Endodermal cell (in vitro differentiated cells): ENCODE results near the gene DYRK3. TPM values are rescaled to one million over a fixed set of nuclear protein-coding genes. Genes with fewer than 3 reads are reported as not detected.

Experiments used
- DNase-seq: peaks from one replicate; pipeline ENCODE4 v3.0.0-alpha.2; 2017
- H3K27ac ChIP-seq: 2 replicates; pipeline ENCODE4 v1.5.1; 2013; ENCODE audit warnings: mild to moderate bottlenecking, low read depth, low read length, moderate library complexity
- H3K27me3 ChIP-seq: 2 replicates; pipeline ENCODE4 v1.6.1; 2013; ENCODE audit warnings: mild to moderate bottlenecking, low read length, moderate library complexity; ENCODE audit not compliant: insufficient read depth, control insufficient read depth, poor library complexity, severe bottlenecking
- H3K36me3 ChIP-seq: 2 replicates; pipeline ENCODE4 v1.7.0; 2013; ENCODE audit warnings: mild to moderate bottlenecking, low read length, moderate library complexity; ENCODE audit not compliant: control insufficient read depth, insufficient read depth
- H3K4me1 ChIP-seq: one replicate; pipeline ENCODE4 v1.7.0; 2013; ENCODE audit warnings: low read length; ENCODE audit not compliant: control insufficient read depth, insufficient read depth
- H3K4me3 ChIP-seq: 2 replicates; pipeline ENCODE4 v1.5.1; 2013; ENCODE audit warnings: mild to moderate bottlenecking, low read length, moderate library complexity
- H3K9ac ChIP-seq: 2 replicates; pipeline ENCODE4 v1.6.1; 2013; ENCODE audit warnings: mild to moderate bottlenecking, low read length, moderate library complexity; ENCODE audit not compliant: poor library complexity, severe bottlenecking; ENCODE audit errors: extremely low read depth
- H3K9me3 ChIP-seq: 2 replicates; pipeline ENCODE4 v1.6.1; 2013; ENCODE audit warnings: mild to moderate bottlenecking, low read length, moderate library complexity; ENCODE audit not compliant: control insufficient read depth
- H3K27ac Mint-ChIP-seq: 2 replicates; pipeline ENCODE4 v1.8.0; 2020; ENCODE audit warnings: mixed read lengths
- H3K27me3 Mint-ChIP-seq: 2 replicates; pipeline ENCODE4 v1.8.0; 2021; ENCODE audit warnings: mild to moderate bottlenecking, mixed read lengths; ENCODE audit not compliant: insufficient read depth
- H3K36me3 Mint-ChIP-seq: 2 replicates; pipeline ENCODE4 v1.8.0; 2020; ENCODE audit warnings: low read depth, mixed read lengths
- H3K4me1 Mint-ChIP-seq: 2 replicates; pipeline ENCODE4 v1.8.0; 2020; ENCODE audit warnings: mixed read lengths
- H3K4me3 Mint-ChIP-seq: 2 replicates; pipeline ENCODE4 v1.8.0; 2020; ENCODE audit warnings: mild to moderate bottlenecking, moderate library complexity, mixed read lengths
- H3K9me3 Mint-ChIP-seq: 2 replicates; pipeline ENCODE4 v1.8.0; 2020; ENCODE audit warnings: mild to moderate bottlenecking, mixed read lengths
- CTCF ChIP-seq: fragments of 200-600 bp; sonication (generic); conservative IDR thresholded peaks from 2 replicates; pipeline ENCODE4 v1.5.0; 2021; ENCODE audit warnings: antibody characterized with exemption, mild to moderate bottlenecking
- WGBS, 2 experiments: methylation state at CpG; one replicate each; pipeline versions ENCODE4 v1.1.5 to v1.1.7; 2013; ENCODE audit warnings: missing lambda C conversion rate in 2 of 2, mixed read lengths in 1 of 2; ENCODE audit not compliant: insufficient coverage in 1 of 2, insufficient read length in 1 of 2; 5-methylcytosine and 5-hydroxymethylcytosine counted together
- total RNA-seq, 2 donors: library from RNA; stranded (reverse); fragmentation: NEBNext Ultra II Directional in 1 of 2; extraction: Animal tissue kit (Norgen Biotek cat#: 25700) in 1 of 2; gene quantifications; 2 replicates in 1 of 2; 3 replicates in 1 of 2; pipeline ENCODE4 v1.2.1, GENCODE V29; 2021

The DYRK3 gene
- total RNA-seq, 2 donors from 2014 or later: 9.0 to 13.5 TPM

DNA sequence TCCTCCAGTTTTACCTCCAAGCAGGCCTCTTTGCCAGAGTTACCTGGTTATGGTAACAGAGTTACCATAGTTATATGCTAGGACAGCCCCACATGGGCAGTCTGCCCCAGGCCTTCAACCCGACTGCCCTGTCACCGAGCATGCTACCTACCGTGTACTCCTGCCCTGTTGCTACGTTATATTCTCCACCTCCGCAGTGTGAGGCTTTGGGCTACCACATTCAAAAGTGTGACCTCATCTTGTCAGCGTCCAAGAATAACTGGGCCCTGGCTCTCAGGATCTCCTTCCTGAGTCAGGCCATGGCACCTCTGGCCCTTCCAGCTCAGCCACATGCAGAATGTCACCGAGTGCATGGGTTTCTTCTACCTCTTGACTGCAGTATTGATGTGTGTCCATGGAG lies 58.3 kb downstream of the DYRK3 start:
- H3K4me3 Mint-ChIP-seq: no peak overlapping the region

DNA sequence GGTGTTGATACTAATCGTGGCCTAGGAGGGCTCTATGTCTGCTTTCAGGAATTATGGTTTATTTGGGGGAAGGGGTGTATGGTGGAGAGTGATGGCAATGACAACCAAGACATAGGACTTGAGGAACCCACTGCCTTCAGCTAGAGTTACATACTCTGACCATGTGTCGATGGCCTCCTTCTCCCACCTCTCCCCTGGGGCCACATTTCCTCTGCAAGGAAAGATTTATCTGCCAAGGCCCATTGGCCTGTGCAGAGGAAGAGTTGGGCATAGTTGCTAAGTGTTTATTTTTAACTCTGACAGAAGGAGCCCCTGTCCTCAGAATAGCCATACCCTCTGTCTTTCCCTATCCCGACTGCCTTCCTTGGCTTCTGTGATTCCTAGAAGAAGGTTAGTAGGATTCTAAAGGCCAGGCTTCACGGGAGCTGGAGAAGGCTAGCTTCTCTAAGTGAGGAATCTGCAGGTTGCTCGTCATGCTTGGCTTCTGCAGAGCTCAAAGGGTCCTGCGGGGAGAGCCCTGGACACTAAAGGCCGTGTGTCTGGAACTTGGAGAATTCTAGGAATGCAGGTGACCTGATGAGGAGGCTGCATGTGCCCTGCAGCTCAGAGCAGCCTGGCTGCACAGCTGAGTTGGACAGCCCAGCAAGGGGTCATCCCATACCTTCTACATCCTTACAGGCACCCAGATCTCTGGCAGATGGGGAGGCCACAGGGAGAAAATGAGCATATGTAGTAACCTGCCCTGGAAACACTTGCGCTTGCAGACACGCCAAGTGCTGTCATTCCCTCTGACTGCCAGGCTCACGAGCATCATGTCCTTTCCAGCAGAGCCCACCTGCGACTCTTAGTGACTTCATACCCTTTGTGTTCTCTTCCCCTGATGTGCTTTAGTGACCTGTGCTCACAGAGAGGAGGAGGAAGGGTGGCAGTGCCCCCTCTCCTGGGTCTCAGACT lies 59.1 kb downstream of the DYRK3 start:
- Histone ChIP-seq H3K9me3 (no peaks in the 10 kb centered on the region), H3K9ac (no peak overlapping the region), H3K4me1 (peaks cover 13% of the 10 kb centered on the region), H3K27ac (no peak overlapping the region), H3K4me3 (no peak overlapping the region), H3K36me3 (peaks cover 29% of the 10 kb centered on the region), H3K27me3 (no peaks in the 10 kb centered on the region)
- no peaks in the 10 kb centered on the region for H3K9me3 Mint-ChIP-seq
- no peak overlapping the region for H3K4me3 Mint-ChIP-seq
- no peaks in the 10 kb centered on the region for H3K27me3 Mint-ChIP-seq
- DNase-seq: peak; percentile 84
- no peak for TF ChIP-seq CTCF
- H3K36me3 Mint-ChIP-seq: peaks cover 14% of the 10 kb centered on the region
- peaks cover 44% of the 10 kb centered on the region for H3K4me1 Mint-ChIP-seq
- H3K27ac Mint-ChIP-seq: peak overlapping the region; percentile 74
- 67 to 71% methylated on average over 7 to 11 of the region's 11 CpGs for WGBS, 2 experiments

More for the DNA sequence above, 58.3 kb downstream of the DYRK3 start:
- no peak for DNase-seq
- Histone ChIP-seq H3K9me3 (no peaks in the 10 kb centered on the region), H3K27me3 (no peaks in the 10 kb centered on the region), H3K9ac (no peak overlapping the region), H3K27ac (no peak overlapping the region), H3K4me1 (peaks cover 13% of the 10 kb centered on the region), H3K36me3 (peaks cover 29% of the 10 kb centered on the region), H3K4me3 (no peak overlapping the region)
- WGBS, 2 experiments: 96 to 100% methylated on average over 7 of the region's 7 CpGs
- peaks cover 14% of the 10 kb centered on the region for H3K36me3 Mint-ChIP-seq
- H3K4me1 Mint-ChIP-seq: peaks cover 51% of the 10 kb centered on the region
- no peaks in the 10 kb centered on the region for H3K9me3 Mint-ChIP-seq
- H3K27ac Mint-ChIP-seq: peak overlapping the region; percentile 64
- no peak for TF ChIP-seq CTCF
- H3K27me3 Mint-ChIP-seq: no peaks in the 10 kb centered on the region

- DNase-seq: no peak
- H3K27ac Mint-ChIP-seq: no peak overlapping the region
- Histone ChIP-seq H3K27ac (no peak overlapping the region), H3K36me3 (peaks cover 29% of the 10 kb centered on the region), H3K9me3 (no peaks in the 10 kb centered on the region), H3K27me3 (no peaks in the 10 kb centered on the region), H3K9ac (no peak overlapping the region), H3K4me1 (peaks cover 6% of the 10 kb centered on the region), H3K4me3 (no peak overlapping the region)
- TF ChIP-seq CTCF: no peak
- peaks cover 34% of the 10 kb centered on the region for H3K4me1 Mint-ChIP-seq
- H3K9me3 Mint-ChIP-seq: no peaks in the 10 kb centered on the region
- H3K27me3 Mint-ChIP-seq: no peaks in the 10 kb centered on the region
- H3K36me3 Mint-ChIP-seq: peaks cover 14% of the 10 kb centered on the region
- no peak overlapping the region for H3K4me3 Mint-ChIP-seq
- 90 to 95% methylated on average over 2 to 9 of the region's 9 CpGs for WGBS, 2 experiments
Measured at GRCh38 chr1:206695733-206696132, 60.4 kb downstream of the DYRK3 start.
